Measurements from ENCODE around the gene IL22RA1.

The IL22RA1 gene

DNA sequence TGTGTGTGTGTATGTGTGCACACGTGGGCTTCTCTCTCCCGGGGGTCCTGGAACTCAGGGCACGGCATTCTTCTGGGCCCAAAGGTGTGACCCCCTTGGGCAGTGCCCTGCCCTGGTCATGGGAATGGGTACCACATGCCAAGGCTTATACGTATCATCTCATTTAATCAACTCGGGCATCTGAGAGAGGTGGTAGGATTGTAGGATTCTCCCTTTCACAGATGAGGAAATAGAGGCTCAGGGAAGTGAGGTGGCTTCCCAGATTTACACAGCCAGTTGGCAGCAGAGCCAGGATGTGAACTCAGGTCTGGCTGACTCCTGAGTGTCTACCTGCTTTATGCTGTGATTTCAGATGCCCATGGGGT, 46.2 kb downstream of the IL22RA1 start:
- no peak for DNase-seq (ENCODE audit: extremely low read depth, low read depth)
- H3K4me3 ChIP-seq (replicated peaks; ENCODE audit: low read depth, low read length), result no peak overlapping the region
- TF ChIP-seq, protein P1, sequence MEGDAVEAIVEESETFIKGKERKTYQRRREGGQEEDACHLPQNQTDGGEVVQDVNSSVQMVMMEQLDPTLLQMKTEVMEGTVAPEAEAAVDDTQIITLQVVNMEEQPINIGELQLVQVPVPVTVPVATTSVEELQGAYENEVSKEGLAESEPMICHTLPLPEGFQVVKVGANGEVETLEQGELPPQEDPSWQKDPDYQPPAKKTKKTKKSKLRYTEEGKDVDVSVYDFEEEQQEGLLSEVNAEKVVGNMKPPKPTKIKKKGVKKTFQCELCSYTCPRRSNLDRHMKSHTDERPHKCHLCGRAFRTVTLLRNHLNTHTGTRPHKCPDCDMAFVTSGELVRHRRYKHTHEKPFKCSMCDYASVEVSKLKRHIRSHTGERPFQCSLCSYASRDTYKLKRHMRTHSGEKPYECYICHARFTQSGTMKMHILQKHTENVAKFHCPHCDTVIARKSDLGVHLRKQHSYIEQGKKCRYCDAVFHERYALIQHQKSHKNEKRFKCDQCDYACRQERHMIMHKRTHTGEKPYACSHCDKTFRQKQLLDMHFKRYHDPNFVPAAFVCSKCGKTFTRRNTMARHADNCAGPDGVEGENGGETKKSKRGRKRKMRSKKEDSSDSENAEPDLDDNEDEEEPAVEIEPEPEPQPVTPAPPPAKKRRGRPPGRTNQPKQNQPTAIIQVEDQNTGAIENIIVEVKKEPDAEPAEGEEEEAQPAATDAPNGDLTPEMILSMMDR (IDR thresholded peaks at IDR 0.05; ENCODE audit: low read depth, low read length, missing control alignments), result no peak

DNA sequence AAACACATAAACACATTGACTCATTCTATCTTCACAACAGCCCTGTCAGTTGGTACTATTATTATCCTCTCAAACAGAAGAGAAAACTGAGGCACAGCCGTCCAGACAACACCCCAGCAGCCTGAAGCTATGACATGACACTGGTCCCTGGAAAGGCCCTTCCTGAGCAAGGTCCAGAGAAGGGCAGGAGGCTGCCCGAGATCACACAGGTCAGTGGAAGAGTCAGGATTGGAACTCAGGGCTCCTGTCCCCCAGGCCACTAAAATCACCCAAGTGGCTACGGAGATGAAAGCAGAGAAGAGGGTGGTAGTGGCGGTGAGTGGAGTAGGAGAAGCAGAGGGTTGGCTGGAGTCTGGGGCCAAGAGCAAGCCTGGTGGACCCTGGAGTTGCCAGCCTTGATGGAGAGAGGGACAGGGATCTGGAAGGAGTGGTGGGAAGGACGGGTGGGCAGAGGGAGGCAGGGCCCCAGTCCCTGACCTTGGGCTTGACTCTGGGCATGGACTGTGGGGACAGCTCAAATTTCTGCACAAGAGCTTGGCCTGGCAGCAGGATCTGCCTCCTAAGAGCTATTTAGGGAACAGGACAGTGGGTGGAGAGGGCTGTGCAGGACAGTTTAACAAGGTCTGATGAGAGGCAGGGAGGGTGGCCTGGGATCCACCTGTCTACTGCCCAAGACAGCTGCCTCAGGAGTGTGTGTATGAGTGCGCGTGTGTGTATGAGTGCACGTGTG, 46.8 kb downstream of the IL22RA1 start:
- H3K4me3 ChIP-seq (replicated peaks; ENCODE audit: low read depth, low read length), result no peak overlapping the region
- no peak for DNase-seq (ENCODE audit: extremely low read depth, low read depth)
- TF ChIP-seq, protein P1 (IDR thresholded peaks at IDR 0.05; ENCODE audit: low read depth, low read length, missing control alignments), result no peak

DNA sequence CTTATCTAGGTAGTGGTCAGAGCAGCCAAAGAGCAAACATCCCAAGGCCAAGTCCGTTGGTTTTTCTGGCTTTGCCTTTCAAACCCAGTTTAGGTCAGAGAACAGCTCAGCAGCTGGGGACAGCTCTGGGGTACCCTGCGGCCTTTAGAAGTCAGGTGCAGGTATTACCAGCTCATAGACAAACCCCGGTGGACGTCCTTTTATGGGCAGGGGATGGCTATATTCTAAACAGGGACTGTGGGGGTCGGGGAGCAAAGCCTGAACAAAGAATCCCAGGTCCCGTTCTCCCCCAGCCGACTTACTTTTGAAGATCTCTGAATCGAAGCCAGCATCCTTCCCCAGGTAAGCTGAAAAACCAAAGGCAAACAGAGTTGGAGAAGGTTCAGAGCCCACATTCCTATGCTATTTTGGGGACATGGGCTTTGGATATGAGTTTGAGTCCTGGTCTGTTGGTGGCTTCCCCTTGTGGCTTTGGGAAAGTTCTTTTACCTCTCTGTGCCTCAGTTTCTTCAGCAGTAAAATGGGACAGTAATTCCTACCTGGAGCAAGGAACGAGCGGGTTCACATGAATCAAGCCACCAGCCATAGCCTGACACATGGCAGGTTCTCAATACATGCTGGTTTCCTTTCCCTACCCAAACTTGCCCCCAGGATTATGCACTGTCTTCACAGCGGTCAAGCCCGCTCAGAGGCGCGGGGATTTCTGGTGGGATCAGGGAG, 47.6 kb downstream of the IL22RA1 start:
- TF ChIP-seq, protein P1 (IDR thresholded peaks at IDR 0.05; ENCODE audit: low read depth, low read length, missing control alignments), result no peak
- DNase-seq (ENCODE audit: extremely low read depth, low read depth), result no peak
- H3K4me3 ChIP-seq (replicated peaks; ENCODE audit: low read depth, low read length), result no peak overlapping the region

DNA sequence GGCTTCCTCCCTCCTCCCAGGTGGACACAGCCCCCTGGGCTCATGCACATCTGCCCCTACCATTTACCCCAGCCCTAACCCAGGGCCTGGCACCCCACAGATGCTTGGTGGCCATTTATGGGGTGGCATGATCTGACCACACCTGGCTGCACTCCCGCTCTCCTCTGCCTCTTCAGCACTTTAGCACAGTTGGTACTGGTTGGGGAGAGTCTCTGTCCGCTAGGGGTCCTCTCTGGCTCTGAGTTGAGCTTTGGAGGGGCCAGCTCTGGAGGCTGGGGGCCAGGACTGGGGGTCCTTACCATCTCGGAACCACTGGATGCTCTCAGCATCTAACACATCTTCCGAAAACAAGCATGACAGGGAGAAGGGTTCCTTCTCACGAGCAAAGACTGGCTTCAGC, 48.4 kb downstream of the IL22RA1 start:
- no peak for DNase-seq (ENCODE audit: extremely low read depth, low read depth)
- no peak overlapping the region for H3K4me3 ChIP-seq (replicated peaks; ENCODE audit: low read depth, low read length)
- TF ChIP-seq, protein P1 (IDR thresholded peaks at IDR 0.05; ENCODE audit: low read depth, low read length, missing control alignments), result peak; percentile 3

DNA sequence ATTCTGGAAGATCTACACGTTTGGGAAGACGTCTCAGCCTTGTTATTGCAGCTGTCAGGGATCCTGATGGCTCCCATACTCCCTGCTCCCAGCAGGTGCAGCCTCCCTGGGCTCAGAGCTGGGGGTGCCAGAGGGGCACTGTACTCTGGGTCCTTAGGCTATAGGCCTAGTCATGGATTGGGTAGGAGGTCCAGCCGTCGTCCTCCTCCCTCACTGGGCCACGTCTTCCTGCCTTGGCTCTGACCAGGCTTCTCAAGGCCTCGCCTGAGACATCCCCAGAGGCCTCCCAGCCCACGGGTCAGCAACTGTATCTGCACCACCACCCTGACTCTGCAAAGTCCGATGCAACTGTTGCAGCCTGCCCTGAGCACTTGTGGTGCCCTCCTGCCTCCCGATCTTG, 49.2 kb downstream of the IL22RA1 start:
- TF ChIP-seq, protein P1 (IDR thresholded peaks at IDR 0.05; ENCODE audit: low read depth, low read length, missing control alignments), result no peak
- no peak overlapping the region for H3K4me3 ChIP-seq (replicated peaks; ENCODE audit: low read depth, low read length)
- DNase-seq (ENCODE audit: extremely low read depth, low read depth), result no peak

DNA sequence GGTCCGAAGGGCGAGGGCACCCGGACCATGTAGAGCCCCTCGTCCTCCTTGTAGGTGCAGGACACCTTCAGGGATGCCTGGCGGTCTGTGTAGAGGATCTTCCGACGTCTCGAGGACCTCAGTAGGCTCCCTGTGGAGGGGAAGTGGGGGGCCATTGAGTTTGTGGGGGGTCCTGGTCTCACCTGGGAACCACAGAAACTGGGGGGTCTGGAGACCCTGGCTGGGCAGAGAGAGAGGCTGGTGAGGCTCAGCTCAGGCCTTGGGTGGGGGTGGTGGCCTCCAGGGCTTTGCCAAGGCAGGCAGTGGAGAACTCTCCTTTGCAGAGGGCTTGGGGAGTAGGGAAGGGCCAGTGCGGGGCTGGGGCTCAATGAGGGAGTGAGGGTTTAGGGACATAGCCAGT, 50.0 kb downstream of the IL22RA1 start:
- H3K4me3 ChIP-seq (replicated peaks; ENCODE audit: low read depth, low read length), result no peak overlapping the region
- DNase-seq (ENCODE audit: extremely low read depth, low read depth), result no peak
- TF ChIP-seq, protein P1 (IDR thresholded peaks at IDR 0.05; ENCODE audit: low read depth, low read length, missing control alignments), result no peak
